ENCODE data around the gene DVL2.

DNA sequence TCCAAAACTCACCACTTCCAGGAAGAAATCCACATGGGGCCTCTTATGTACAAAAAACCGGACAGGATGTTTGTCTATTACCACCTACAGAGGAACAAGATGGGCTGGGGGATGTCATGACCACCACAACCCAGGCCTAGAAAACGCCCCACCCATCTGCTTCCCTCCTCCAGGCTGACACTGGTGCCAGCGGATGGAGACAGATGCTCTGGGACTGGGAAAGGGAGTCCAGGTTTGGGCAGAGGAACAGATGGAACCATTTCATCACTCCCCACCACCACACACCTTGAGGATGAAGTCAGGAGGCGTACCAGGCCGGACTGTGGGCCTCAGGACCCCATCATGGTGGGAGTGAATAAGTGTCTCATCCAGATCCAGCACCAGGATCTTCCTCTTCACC, 12.5 kb upstream of the DVL2 start:
- TF ChIP-seq, protein P1, sequence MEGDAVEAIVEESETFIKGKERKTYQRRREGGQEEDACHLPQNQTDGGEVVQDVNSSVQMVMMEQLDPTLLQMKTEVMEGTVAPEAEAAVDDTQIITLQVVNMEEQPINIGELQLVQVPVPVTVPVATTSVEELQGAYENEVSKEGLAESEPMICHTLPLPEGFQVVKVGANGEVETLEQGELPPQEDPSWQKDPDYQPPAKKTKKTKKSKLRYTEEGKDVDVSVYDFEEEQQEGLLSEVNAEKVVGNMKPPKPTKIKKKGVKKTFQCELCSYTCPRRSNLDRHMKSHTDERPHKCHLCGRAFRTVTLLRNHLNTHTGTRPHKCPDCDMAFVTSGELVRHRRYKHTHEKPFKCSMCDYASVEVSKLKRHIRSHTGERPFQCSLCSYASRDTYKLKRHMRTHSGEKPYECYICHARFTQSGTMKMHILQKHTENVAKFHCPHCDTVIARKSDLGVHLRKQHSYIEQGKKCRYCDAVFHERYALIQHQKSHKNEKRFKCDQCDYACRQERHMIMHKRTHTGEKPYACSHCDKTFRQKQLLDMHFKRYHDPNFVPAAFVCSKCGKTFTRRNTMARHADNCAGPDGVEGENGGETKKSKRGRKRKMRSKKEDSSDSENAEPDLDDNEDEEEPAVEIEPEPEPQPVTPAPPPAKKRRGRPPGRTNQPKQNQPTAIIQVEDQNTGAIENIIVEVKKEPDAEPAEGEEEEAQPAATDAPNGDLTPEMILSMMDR (IDR thresholded peaks at IDR 0.05; ENCODE audit: insufficient read depth, low read length, poor library complexity, severe bottlenecking) = no peak
- TF ChIP-seq EZH2phosphoT487 (conservative IDR thresholded peaks at IDR 0.05; ENCODE audit: low read length) = no peak
